Lower lobe of right lung (tissue), 2 donors: Measurements from ENCODE around the gene MEF2A. TPM values are rescaled to one million over a fixed set of nuclear protein-coding genes. Genes with fewer than 3 reads are reported as not detected.
"Not testable (repeated sequence)": the region's sequence is repeated elsewhere in the genome, so short reads cannot be mapped to it uniquely, and the experiment has no call there.

Experiments
- ATAC-seq, 2 donors: fragments of 200-7000 bp; cut with Tn5 transposase; one replicate each; pipeline ENCODE4 v1.9.1; 2020 to 2022; ENCODE audit warnings: mild to moderate bottlenecking in 2 of 2, moderate library complexity in 2 of 2
- DNase-seq: peaks from one replicate; pipeline ENCODE4 v3.0.0-alpha.2; 2020
- H3K27ac ChIP-seq: fragments of 200-600 bp; one replicate; pipeline ENCODE4 v1.8.0; 2022
- H3K27me3 ChIP-seq: fragments of 200-600 bp; one replicate; pipeline ENCODE4 v1.8.0; 2022; ENCODE audit warnings: low read depth
- H3K36me3 ChIP-seq: fragments of 200-600 bp; one replicate; pipeline ENCODE4 v1.8.0; 2022; ENCODE audit warnings: mild to moderate bottlenecking
- H3K4me1 ChIP-seq: fragments of 200-600 bp; one replicate; pipeline ENCODE4 v1.8.0; 2022
- H3K4me3 ChIP-seq: fragments of 200-600 bp; one replicate; pipeline ENCODE4 v1.8.0; 2022; ENCODE audit warnings: mild to moderate bottlenecking
- H3K9me3 ChIP-seq: fragments of 200-600 bp; one replicate; pipeline ENCODE4 v1.8.0; 2022
- intact Hi-C: fragments of 100-400 bp; cut with DNase I; formaldehyde crosslinking; loops from one replicate; pipeline ENCODE4 v1.11.0; 2022
- total RNA-seq: library from RNA; stranded (reverse); fragmentation: NEBNext Ultra II Directional; extraction: Animal tissue kit (Norgen Biotek cat#: 25700); gene quantifications from one replicate; pipeline ENCODE4 v1.2.1, GENCODE V29; 2021
- TF ChIP-seq, protein P1 (sequence below): fragments of 200-600 bp; IDR thresholded peaks from one replicate; pipeline ENCODE4 v1.8.0; 2022; ENCODE audit warnings: antibody characterized with exemption, mild to moderate bottlenecking
- donor health status: DM: no; HTN: yes; CAD: no; lungs with severe emphysema.

Gene MEF2A
- total RNA-seq, 1 donor from 2014 or later = 80.1 TPM

DNA sequence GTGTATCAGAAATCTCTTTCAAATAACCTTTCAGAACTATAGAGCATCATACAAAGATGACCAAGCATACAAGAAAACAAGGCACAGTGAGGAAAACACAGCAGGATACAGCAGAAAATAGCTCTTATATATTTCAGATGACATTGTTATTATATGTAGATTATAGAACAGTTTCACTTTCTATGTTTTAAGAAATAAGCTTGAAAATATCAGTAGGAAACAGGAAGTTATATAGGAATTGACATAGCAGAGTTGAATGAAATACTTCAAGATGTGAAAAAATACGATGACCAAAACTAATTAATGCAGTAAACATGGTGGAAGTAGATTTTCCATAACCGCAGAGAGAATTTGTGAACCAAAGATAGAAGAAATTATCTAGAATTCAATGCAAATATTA, 92.2 kb downstream of the MEF2A start:
- ATAC-seq (no peak), DNase-seq (no peak)
- Histone ChIP-seq H3K9me3 (no peaks in the 10 kb centered on the region), H3K4me3 (no peak overlapping the region), H3K27ac (no peak overlapping the region), H3K36me3 (no peaks in the 10 kb centered on the region), H3K4me1 (no peaks in the 10 kb centered on the region), H3K27me3 (no peaks in the 10 kb centered on the region)
- TF ChIP-seq, protein P1, sequence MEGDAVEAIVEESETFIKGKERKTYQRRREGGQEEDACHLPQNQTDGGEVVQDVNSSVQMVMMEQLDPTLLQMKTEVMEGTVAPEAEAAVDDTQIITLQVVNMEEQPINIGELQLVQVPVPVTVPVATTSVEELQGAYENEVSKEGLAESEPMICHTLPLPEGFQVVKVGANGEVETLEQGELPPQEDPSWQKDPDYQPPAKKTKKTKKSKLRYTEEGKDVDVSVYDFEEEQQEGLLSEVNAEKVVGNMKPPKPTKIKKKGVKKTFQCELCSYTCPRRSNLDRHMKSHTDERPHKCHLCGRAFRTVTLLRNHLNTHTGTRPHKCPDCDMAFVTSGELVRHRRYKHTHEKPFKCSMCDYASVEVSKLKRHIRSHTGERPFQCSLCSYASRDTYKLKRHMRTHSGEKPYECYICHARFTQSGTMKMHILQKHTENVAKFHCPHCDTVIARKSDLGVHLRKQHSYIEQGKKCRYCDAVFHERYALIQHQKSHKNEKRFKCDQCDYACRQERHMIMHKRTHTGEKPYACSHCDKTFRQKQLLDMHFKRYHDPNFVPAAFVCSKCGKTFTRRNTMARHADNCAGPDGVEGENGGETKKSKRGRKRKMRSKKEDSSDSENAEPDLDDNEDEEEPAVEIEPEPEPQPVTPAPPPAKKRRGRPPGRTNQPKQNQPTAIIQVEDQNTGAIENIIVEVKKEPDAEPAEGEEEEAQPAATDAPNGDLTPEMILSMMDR = no peak
- intact Hi-C loops = no loop called here

DNA sequence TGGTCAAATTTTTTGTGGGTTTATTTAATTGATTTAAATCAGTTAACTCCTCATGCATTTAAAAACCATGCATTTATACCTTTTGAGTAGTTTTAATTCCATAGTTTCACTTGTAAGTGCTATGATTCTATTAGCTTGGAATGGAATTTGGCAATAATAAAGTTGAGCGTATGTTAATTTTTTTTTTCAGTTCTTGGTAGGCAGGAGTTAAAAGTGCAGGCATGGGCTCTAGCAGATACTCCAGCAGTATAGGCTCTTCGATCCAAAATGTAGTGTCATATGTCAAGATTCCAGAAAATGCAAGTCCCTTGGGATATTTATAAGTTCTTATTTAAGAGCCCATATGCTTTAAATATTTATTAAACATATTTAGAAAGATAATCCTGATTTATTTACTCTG, 97.1 kb downstream of the MEF2A start:
- no peaks in the 10 kb centered on the region for H3K36me3 ChIP-seq
- intact Hi-C loops = no loop called here
- H3K27ac ChIP-seq = no peak overlapping the region
- TF ChIP-seq, protein P1 = no peak
- H3K9me3 ChIP-seq = no peaks in the 10 kb centered on the region
- peaks cover 8% of the 10 kb centered on the region for H3K4me1 ChIP-seq
- DNase-seq (no peak), ATAC-seq (no peak)
- H3K4me3 ChIP-seq = no peak overlapping the region
- no peaks in the 10 kb centered on the region for H3K27me3 ChIP-seq

DNA sequence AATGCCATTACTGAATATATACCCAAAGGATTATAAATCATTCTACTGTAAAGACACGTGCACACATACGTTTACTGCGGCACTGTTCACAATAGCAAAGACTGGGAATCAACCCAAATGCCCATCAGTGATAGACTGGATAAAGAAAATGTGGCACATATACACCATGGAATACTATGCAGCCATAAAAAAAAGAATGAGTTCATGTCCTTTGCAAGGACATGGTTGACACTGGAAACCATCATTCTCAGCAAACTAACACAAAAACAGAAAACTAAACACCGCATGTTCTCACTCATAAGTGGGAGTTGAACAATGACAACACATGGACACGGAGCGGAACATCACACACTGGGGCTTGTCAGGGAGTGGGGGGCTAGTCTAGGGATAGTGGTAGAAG, 100.3 kb downstream of the MEF2A start:
- H3K4me3 ChIP-seq, H3K27me3 ChIP-seq, H3K36me3 ChIP-seq, intact Hi-C loops, H3K9me3 ChIP-seq, DNase-seq, H3K4me1 ChIP-seq, H3K27ac ChIP-seq, ATAC-seq: not testable (repeated sequence)

DNA sequence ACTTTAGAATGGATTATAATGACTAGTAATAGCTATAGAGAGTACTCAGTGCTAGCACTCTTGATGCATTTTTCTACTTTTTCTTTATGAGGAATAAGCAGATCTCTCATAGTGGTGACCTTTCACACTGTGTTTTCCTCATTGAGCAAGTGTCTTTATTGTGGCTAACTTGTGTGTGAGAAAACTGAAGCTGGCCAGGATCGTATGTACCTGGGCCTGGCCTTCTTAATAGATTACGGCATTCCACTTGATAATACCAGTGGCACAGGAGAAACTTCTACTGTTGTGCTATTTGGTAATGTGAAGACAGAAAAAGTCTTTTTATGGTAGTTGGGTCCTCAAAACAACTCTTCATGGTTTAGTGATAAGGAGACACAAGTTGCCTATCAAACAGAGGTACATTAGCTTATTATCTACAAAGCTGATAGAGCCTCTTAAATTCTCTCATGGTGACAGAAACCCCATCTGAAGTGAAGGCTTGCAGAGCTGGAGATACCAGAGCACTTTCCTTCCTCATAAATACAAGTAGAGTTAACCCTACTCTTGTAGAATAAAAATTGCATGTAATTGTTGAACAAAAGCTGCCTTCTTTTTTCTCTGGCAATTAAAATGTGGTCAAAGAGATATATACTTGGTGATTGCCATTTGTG, 102.9 kb downstream of the MEF2A start:
- H3K4me3 ChIP-seq = no peak overlapping the region
- H3K27ac ChIP-seq = no peak overlapping the region
- TF ChIP-seq, protein P1 = no peak
- intact Hi-C loops = no loop called here
- peak in 1 of 2 donors; percentile 40 for ATAC-seq
- H3K27me3 ChIP-seq = no peaks in the 10 kb centered on the region
- DNase-seq = no peak
- no peaks in the 10 kb centered on the region for H3K9me3 ChIP-seq
- H3K4me1 ChIP-seq = peaks cover 9% of the 10 kb centered on the region
- peaks cover 25% of the 10 kb centered on the region for H3K36me3 ChIP-seq

DNA sequence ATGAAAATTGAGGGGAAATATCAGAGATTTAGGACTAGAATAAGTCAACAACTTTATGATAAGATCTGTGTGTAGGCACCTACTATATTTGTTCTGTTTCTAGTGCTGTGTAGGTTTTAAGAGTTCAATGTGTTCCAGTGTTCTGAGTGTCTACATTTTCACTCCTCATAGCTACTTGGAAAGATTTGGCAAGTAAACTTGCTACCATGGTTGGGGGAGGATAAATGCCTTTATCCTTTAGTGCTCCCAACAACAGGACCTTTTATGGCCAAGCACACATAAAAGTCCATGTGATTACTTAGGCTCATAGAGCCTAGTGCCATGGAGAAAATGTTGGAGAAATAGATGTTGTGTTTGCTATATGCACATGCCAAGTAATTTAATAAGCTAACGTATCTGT, 103.5 kb downstream of the MEF2A start:
- TF ChIP-seq, protein P1 = no peak
- ATAC-seq (peak in 1 of 2 donors; percentile 63), DNase-seq (no peak)
- intact Hi-C loops = no loop called here
- peaks cover 28% of the 10 kb centered on the region for H3K36me3 ChIP-seq
- H3K4me3 ChIP-seq = no peak overlapping the region
- H3K4me1 ChIP-seq = peaks cover 9% of the 10 kb centered on the region
- no peaks in the 10 kb centered on the region for H3K9me3 ChIP-seq
- no peaks in the 10 kb centered on the region for H3K27me3 ChIP-seq
- no peak overlapping the region for H3K27ac ChIP-seq

DNA sequence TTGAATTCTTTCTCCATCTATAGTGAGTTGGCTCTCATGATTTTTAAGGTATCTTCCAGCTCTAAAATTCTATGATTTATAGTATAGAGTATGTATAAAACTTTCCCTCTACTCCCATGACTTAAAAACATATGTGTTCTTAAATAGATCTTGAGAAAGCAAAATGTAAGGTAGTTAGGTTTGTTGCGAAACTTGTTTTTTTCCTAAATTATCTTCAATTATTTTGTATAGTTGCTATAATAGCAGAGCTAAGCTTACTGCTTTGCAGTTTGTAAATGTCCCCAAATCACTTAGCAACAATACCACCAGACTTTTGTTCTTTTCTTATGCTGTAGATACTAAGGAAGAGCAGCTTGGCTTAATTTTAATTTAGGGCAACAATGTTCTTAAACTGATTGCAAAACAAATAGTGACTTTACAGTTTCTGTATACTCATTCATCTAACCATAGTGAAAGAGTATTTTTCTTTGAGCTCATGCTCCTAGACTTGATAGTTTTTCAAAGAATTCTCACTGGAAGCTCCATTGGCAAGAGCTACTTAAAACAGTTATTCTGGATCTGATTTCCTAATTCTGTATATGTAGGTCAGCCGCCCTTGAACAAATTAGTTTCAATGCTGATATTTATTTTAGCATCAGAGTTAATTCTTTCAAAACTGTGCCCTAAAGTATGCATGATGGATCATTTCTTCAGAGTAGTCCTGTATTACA, 106.3 kb downstream of the MEF2A start:
- H3K27me3 ChIP-seq = no peaks in the 10 kb centered on the region
- H3K4me3 ChIP-seq = no peak overlapping the region
- TF ChIP-seq, protein P1 = no peak
- no peak overlapping the region for H3K27ac ChIP-seq
- intact Hi-C loops = no loop called here
- H3K4me1 ChIP-seq = peaks cover 9% of the 10 kb centered on the region
- peaks cover 57% of the 10 kb centered on the region for H3K36me3 ChIP-seq
- ATAC-seq = no peak
- no peaks in the 10 kb centered on the region for H3K9me3 ChIP-seq
- no peak for DNase-seq
